Measurements from ENCODE around the gene GABRD.
A peak's percentile ranks its signal among the peaks of the same experiment; 100 is the strongest.

The GABRD gene

DNA sequence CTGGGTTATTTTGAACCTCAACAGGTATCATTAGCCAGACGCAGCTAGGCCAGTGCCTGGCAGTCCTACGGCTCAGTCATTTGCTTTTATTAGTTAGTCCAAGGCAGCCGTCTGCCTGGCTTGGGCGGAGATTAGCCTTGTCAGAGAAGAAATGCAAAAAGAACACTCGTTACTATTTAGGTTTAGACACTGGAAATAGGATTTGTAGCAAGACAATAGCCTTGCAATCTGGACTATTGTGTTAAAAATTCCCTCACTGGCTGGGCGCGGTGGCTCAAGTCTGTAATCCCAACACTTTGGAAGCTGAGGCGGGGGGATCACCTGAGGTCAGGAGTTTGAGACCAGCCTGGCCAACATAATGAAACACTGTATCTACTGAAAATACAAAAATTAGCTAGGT is 20.1 kb downstream of the GABRD start:
- no peak for DNase-seq (ENCODE audit: low read depth)

DNA sequence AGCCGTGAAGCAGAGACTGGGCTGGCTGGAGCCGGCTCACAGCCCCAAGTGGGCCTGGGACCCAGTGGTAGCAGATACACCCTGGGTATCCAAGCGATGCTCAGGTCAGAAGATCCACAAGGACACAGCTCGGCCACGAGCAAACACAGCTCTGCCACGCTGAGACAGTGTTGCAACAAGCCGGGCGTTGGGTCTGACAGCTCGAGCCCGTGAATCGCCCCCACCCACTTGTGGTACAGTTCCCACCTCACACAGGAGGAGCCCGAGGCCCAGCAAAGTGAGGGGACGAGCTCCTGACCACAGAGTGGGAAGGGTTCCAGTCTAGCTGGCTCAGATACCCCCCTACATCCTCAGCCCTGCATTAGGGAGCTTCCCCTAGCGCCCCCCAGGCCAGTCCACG is 22.2 kb downstream of the GABRD start:
- no peak for DNase-seq (ENCODE audit: low read depth)

DNA sequence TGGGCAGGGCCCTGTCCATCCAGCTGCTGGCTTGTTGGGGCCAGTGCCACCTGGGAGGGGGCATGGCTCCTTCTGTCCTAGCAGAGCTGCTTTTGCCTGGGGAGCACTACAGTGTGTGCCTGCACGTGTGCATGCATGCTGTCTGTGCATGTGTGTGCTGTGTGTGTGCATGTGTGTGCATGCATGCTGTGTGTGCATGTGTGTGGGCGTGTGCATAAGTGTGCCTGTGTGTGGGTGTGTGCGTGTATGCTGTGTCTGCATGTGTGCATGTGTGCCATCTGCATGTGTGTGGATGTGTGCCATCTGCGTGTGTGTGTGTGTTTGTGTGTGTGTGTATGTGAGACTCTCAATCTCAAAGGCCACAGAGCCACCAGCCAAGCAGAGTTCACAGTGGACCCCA is 22.7 kb downstream of the GABRD start:
- DNase-seq (ENCODE audit: low read depth): no peak

DNA sequence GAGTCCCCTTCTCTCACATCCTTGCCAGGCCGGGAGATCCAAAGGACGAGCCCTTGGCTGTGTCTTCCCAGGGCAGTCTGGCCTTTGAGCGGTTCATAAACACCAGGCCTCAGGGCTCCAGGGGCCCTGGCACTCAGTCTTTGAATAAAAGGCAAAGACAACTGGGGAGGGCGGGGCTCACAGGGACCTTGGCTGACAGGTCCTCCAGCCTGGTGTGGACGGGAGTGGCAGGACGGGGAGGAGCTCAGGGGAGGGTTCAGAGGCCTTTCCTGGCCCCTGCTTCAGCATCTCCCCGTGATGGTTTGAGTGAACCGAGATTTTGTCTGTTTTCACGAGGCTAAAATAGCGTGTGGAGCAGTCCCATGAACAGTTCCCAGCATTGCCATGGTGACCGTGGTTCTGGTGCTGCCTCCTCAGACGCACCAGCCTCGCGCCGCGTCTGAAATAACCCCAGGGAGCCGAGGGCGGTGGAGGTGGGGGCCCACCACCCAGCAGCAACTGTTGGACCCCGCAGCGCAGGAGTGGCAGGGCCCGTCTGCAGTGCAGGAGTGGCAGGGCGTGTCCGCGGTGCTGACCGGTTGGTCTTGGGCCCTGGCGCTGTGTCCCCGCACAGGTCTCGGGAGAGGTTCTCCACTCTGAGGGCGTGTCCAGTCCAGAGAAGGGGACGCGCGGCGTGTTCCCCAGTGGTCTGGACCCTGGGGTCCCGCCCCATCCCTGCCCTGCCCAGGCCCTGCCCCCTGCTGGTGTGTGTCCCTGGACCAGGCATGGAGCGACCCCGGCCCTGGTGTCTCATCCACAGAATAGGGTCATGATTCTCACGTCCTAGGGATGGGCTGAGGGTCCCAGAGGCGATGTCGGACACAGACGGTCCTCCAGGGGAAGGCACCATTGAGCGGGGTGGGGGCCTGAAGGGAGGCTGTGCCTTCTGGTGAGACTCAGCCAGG is 24.0 kb downstream of the GABRD start:
- no peak for DNase-seq (ENCODE audit: low read depth)

DNA sequence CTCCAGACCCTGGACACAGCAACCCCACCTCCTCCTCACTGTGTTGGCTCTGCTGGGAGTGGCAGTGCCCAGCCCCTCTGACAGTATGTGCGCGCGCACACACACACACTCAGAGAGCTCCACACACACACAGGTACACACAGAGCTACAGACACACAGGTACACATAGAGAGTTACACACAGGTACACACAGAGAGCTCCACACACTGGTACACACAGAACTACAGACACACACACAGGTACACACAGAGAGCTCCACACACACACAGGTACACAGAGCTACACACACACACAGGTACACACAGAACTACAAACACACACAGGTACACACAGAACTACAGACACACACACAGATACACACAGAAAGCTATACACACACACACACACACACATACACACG is 24.7 kb downstream of the GABRD start:
- DNase-seq (ENCODE audit: low read depth): no peak

DNA sequence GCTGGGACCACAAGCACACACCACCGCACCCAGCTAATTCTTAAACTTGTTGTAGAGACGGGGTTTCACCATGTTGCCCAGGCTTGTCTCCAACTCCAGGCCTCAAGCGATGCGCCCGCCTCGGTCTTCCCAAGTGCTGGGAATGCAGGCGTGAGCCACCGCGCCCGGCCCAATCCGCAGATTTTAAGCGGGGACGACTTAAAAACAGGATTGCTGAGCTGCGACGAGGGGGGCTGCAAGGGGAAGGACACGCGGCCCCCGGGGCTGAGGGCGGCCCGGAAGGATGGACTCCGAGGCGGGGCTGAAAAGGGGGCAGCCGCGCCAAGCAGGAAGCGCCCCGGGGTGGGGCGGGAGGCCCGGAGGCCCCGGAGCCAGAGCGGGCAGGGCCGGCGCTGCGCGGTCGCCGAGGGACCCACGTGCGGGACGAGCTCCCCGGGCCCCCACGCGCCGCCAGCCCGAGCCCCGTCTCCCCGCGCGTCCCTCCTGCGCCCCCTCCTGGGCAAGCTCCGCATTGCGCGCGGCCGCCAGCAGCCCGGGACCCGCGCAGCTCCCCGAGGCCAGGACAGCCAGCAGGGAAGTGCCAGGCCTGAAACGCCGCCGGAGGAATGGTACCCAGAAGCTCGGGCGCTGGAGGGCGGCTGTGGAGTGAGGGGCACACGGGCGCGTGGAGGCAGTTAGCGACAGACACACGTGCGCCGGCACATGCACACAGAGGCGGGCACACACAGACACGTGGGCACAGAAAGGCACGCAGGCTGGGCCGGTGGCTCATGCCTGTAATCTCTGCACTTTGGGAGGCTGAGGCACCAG is 25.6 kb downstream of the GABRD start:
- peak; percentile 72 for DNase-seq (ENCODE audit: low read depth)

DNA sequence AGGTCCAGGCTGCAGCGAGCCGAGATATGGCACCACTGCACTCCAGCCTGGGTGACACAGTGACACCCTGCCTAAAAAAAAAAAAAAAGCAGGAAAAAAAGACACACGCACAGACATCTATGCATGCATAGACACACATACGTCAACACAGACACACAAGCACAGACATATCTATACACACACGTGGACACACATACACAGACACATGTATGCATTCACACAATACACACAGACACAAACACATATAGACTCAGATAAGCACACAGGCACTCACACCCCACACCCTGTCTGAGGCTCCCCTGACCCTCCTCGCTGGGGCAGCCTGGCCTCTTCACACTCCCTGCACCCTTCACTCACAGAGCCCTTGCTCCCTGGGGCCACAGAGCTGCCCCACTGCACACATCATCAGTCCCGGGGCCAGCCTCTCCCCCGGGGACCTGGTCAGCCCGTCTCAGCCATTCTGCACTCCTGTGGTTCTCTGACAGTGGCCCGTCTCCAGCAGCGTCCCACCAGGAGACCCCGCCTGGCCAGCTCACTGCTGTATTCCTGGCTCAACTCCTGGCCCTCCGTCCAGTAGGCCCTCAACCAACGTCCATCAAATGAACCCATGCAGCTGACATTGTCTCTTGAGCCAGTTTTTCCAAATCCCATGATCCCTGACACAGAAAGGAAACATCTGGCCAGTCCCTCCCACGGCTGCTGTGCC is 26.5 kb downstream of the GABRD start:
- no peak for DNase-seq (ENCODE audit: low read depth)

DNA sequence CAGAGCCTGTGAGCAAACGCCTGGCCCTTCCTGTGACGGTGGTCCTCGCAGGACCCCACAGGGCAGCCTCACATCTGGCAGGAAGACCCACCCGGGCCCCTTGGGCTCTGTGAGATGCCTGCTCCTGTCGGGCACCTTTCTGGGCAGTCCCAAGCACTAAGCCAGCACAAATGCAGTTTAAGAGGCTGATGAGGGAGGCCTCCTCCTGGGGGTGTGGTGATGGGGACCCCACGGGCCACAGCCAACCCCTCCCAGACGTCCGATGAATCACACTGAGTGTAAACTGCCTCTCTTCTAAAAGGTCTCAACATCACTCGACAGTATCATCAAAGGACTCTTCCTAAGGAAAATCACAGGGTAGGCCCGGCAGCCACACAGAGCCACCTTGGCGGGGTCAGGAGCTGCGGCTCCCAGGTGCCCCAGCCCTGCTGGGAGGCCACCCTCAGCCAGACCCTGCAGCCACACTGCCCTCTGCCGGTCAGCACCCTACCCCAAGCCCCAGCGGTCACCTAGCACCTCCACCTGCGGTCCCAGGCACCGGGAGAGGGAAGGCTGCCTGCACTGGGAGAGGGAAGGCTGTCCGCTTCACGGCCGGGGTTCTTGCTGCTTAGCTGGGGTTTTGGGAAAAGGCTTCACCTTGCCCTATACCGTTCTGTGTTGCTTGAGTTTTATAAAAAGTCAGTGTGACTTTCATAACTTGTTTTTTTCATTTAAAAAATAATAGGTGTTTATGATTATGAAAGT is 27.2 kb downstream of the GABRD start:
- no peak for DNase-seq (ENCODE audit: low read depth)

DNA sequence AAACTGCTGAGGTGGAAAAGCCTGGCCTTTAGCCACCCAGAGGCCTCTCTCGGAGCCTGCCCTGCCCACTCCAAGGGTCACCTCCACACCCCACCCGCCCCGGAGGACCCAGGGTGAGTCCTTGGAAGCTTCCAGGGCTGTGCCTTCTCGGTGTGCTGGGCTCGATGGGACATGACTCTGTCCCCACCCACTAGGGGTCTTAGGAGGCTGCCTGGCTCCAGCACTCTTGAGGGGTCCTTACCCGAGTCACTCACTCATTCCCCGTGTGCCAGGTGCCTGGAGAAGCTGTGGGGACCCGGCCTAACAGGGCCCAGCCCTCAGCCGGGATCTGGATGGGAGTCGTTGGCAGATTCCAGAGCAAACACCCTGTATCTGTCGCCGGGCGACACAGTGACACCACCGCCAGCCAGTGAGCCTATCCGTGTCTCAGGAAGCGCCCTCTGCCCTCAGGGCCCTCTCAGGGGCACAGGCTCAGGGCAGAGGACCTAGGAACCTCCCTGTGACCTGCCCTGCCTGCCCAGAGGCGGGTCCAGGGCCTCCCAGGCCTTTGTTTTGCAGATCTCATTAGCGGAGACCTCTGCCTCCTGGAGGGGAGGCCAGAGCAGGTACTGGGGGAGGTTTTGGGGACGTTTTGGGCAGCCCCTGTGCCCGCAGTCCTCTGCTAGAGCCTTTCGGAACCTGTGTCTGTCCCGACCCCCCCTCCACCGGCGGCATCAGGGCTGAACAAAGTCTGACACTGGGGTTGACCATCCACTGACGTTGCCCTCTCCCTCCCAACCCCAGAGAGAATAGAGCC is 28.0 kb downstream of the GABRD start:
- no peak for DNase-seq (ENCODE audit: low read depth)

DNA sequence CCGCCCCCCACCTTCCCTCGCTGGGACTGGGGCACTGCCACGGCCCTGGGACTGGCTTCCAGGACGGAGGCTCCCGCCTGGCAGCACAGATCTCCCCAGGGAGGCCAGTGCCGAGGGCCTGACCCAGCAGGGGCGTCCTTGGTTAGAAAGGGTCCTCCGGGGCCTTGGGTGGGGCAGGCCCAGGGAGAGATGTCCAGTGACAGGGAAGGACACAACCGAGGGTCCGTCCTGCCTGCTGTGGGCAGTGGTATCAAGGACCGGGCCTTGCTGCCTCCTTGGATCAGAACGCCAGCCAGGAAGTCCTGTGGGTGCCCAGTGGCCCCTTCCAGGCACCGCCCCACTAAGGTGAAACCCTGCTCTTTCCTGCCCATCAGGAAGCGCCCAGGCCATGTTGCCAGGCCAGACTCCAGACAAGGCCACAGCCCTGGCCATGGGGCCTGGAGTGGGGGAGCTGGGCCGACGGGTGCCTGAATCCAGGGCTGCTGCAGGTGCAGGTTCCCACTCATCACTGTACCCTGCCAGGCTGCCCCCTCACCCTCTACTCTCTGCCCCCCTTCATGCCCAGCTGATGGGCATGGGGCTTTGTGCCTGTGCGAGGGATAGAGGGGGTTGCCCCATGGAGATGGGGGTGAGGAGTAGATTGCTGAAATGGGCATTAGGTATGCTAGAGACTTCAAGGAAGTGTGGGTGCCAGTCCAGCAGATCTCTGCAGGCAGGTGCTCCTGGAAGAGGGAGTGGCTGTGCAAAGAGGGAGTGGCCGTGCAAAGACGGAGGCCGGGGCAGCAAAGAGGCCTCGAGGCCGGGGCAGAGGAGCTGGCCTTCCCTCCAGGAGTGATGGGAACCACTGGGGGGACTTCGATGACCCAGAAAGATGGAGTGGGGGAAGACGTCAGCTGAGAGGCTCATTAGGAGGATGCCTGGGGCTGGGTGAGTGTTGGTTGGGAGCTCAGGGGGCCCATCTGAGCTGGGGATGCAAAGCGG is 28.9 kb downstream of the GABRD start:
- DNase-seq (ENCODE audit: low read depth): no peak

DNA sequence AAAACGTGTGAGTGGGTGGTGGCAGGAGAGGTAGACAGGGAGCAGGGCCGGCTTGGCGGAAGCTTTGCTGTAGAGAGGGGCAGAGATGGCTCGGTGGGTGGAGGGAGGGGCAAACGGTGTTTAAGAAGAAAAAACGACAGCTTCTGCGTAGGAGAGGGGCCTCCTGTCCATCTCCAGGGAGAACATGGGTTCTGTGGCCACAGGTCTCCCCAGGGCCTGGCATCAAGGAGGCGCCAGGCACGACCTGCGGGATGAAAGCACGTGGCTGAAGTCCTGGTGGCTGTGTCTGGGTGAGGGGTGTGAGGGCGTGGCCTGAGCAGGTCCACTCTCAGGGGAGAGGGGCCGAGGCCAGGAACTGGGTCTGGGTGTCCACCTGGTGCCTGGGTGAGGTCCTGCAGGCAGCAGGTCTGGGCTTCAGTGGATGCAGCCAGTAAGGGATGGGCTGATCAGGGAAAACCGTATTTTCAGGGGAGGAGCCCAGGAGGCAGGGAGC is 30.1 kb downstream of the GABRD start:
- DNase-seq (ENCODE audit: low read depth): no peak

DNA sequence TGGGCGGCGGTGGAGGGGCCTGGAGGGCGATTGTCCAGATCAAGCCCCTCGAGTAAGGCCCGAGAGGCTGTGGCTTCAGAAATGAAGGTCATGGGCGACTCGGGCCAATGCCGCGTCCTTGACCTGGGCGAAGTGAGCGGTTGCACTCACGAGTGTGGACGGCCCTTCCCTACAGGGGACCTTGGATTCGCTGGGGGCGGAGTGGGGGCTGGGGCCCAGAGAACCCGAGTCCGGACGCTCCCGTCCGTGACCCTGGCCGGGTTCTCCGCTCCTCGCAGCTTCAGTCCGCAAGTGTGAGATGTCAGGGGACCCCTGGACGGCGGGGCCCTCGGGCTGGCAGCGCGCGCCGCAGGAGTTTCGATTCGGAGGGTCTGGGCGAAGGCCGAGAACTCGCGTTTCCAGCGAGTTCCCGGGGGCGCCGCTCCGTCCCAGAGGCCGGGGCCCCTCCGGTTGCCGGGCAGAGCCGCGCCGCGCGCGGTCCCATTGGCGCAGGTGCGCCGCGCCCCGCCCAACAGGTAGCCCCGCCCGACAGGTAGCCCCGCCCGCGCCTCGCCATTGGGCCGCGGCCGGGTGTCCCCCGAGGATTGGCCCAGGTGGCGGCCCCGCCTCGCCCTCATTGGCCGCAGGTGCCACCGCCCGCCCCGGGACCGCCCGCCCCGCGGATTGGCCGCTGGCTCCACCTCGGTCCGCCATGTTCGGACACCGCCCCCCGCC is 30.7 kb downstream of the GABRD start, which contains the start of gene PRKCZ:
Gene PRKCZ, plus strand, starts transcription at position 694 of the 714 bp plus-strand sequence. CDS start 220 bp downstream, outside the sequence.
- DNase-seq (ENCODE audit: low read depth): peak; percentile 96

DNA sequence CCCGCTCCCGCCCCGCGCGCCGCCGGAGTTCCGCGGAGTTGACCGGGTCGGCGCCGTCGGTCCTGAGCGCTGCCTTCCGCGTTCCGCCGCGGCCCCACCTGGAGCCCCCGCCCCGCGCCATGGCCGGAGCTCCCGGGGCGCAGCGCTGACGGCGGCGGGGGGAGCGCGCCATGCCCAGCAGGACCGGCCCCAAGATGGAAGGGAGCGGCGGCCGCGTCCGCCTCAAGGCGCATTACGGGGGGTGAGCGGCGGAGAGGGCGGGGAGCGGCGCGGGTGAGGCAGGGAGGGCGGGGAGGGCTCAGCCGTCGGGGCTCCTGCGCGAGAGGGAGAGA is 31.3 kb downstream of the GABRD start:
- DNase-seq (ENCODE audit: low read depth): no peak

DNA sequence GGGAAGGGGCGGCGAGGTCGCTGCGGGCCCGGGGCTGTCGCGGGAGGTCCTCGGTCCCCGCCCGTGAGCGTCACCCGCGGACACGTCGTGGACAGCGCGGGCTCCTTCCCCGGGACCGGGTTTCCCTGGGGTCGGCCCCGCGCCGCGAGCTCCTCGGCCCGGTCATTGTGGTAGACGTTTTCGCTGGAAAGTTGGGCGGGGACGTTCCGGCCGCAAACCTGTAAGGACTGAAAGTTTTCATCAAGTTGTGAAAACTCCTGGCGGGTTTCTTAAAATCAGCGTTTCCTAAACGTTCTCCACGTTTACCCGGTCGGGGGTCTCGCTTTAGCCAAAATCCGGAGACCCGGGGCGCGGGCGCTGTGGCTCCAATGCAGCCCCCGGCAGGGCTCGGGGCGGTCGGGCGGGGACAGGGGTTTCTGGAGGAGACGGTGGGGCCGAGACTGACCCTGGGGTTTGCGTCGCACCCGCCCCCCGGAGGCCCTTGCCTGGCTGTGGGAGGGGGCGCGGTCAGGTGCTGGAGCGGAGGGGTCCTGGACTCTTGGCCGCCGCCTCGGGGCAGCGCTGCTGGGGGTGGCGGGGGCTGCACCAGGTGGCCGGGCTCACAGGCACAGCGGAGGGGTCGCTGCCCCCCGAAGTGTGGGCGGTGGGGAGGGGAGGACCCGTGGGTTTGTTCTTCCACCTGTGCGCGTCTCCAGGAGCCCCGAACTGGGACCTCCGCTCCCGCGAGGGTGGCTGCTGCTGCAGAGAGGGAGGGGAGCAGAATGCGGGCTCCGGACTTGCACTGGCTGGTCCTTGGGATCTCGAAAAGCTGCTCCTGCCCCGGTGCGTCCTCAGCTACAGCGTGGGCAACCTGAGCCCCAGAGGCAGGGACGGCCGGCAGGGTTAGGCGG is 31.9 kb downstream of the GABRD start:
- DNase-seq (ENCODE audit: low read depth): no peak

DNA sequence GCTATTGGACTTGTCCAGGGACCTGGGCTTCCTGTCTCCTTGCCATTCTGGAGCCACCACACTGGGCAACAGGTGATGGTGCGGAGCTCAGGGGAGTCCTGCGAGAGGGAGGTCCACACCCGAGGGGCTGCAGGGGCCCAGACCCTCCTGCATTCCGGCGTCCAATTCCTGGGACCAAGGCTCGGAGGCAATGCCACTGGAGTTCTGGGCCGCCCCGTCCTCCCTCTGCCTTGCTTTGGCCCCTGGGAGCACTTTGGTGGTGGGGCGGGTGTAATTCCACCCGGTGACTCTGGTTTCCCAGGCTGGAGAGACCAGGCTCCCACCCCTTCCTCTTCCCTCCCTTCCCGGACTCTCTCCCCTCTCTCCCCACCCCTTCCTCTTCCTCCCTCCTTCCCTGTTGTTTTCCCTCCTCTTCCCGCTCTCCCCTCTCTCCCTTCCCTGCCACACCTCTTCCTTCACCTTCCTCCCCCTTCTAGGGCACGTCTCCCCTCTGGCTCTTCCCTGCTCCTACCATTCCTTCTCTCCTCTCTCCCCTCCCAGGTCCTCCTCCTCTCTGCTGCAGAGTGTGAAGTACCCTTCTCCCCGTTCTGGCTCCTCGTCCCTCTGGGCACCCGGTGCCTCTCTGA is 33.0 kb downstream of the GABRD start:
- DNase-seq (ENCODE audit: low read depth): no peak

DNA sequence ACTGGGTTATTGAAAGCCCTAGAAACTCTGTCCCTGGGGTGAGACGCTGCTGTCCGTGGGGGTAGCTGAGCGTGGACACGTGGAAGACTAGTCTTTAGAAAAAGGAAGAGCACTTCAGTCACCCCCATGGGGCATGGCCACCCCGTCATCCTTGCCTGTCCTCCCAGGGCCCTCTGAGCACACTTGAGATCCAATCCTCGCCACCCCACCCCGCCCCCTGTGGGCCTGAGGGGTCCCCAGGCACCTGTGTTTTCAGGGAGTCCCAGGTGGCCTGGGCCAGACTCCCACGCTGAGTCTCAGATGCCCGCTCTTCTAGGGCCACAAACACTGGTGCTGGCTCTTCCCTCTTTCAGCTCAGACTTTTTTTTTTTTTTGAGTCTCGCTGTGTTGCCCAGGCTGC is 33.6 kb downstream of the GABRD start:
- no peak for DNase-seq (ENCODE audit: low read depth)

DNA sequence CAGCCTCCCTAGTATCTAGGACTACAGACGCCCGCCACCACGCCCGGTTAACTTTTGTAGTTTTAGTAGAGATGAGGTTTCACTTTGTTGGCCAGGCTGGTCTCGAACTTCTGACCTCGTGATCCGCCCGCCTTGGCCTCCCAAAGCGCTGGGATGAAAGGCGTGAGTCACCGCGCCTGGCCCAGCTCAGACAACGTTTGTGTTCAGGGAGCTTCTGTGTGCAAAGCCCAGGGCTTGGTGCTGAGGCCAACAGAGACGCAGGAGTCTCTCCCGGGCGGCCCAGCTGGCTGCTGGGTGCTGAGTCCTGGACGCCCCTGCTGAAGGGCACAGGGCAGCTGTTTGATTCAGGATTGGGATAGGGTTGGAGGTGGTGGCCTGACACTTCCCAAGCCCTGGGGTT is 34.1 kb downstream of the GABRD start:
- no peak for DNase-seq (ENCODE audit: low read depth)
